Activated B cell treated with CpG ODN at 0.5 μM for 24 hours (primary cell): ENCODE measurements around the gene HDDC2. TPM values are rescaled to one million over a fixed set of nuclear protein-coding genes. Genes with fewer than 3 reads are reported as not detected.

ENCODE experiments used
- ATAC-seq: fragments of 200-7000 bp; cut with Tn5 transposase; one replicate; pipeline ENCODE4 v1.10.0; 2021; ENCODE audit warnings: low read depth, mild to moderate bottlenecking, moderate library complexity
- CTCF ChIA-PET: fragments of 350-600 bp; sonication (Branson Sonifier 250); formaldehyde crosslinking; loops from one replicate; lab custom pipeline; 2021; ENCODE audit warnings: antibody characterized with exemption; lab: Charles Lee
- POLR2A ChIA-PET: fragments of 350-600 bp; sonication (Branson Sonifier 250); formaldehyde crosslinking; loops from one replicate; lab custom pipeline; 2021; ENCODE audit warnings: antibody characterized with exemption; lab: Charles Lee
- DNase-seq: peaks from one replicate; pipeline ENCODE4 v3.0.0; 2022
- H3K27ac Mint-ChIP-seq: one replicate; pipeline ENCODE4 v1.8.0; 2020; ENCODE audit warnings: mixed read lengths
- H3K27me3 Mint-ChIP-seq: one replicate; pipeline ENCODE4 v1.8.0; 2021; ENCODE audit warnings: mixed read lengths
- H3K36me3 Mint-ChIP-seq: one replicate; pipeline ENCODE4 v1.8.0; 2021; ENCODE audit warnings: low read depth, mixed read lengths
- H3K4me1 Mint-ChIP-seq: one replicate; pipeline ENCODE4 v1.8.0; 2021; ENCODE audit warnings: mixed read lengths
- H3K4me3 Mint-ChIP-seq: one replicate; pipeline ENCODE4 v1.8.0; 2020; ENCODE audit warnings: mild to moderate bottlenecking, mixed read lengths
- H3K9me3 Mint-ChIP-seq: one replicate; pipeline ENCODE4 v1.8.0; 2020; ENCODE audit warnings: mixed read lengths
- intact Hi-C: fragments of 100-400 bp; cut with micrococcal nuclease; formaldehyde crosslinking; loops from one replicate; pipeline ENCODE4 v1.15.1; 2024
- total RNA-seq: library from RNA; stranded (reverse); gene quantifications from 2 replicates; pipeline ENCODE4 v1.2.3, GENCODE V29; 2022
- TF ChIP-seq, protein P1 (sequence below): fragments of 200-600 bp; IDR thresholded peaks from one replicate; pipeline ENCODE4 v1.8.0; 2022; ENCODE audit warnings: antibody characterized with exemption, mild to moderate bottlenecking

The HDDC2 gene
- total RNA-seq, 1 donor from 2014 or later, result 55.8 TPM

DNA sequence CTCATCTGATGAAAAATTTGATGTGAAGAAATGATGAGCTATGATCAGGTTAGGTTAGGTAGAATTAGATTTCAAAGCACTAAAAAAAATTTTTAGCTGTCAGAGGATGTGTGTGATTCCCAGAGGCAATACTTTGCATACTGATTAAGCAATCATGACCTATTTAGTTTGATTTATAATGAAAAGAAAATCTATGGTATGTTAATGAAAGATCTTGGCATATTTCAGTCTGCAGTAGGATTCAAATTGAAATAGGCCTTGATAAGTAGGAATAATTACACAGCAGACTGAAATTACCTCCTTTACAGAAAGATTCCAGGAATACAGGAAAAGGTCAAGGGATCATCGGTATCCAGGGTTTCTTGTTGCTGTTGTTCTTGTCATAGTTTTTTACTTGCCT lies 69.3 kb downstream of the HDDC2 start:
- no peaks in the 10 kb centered on the region for H3K4me1 Mint-ChIP-seq
- TF ChIP-seq, protein P1, sequence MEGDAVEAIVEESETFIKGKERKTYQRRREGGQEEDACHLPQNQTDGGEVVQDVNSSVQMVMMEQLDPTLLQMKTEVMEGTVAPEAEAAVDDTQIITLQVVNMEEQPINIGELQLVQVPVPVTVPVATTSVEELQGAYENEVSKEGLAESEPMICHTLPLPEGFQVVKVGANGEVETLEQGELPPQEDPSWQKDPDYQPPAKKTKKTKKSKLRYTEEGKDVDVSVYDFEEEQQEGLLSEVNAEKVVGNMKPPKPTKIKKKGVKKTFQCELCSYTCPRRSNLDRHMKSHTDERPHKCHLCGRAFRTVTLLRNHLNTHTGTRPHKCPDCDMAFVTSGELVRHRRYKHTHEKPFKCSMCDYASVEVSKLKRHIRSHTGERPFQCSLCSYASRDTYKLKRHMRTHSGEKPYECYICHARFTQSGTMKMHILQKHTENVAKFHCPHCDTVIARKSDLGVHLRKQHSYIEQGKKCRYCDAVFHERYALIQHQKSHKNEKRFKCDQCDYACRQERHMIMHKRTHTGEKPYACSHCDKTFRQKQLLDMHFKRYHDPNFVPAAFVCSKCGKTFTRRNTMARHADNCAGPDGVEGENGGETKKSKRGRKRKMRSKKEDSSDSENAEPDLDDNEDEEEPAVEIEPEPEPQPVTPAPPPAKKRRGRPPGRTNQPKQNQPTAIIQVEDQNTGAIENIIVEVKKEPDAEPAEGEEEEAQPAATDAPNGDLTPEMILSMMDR, result no peak
- intact Hi-C loops, result no loop called here
- H3K36me3 Mint-ChIP-seq, result no peaks in the 10 kb centered on the region
- H3K9me3 Mint-ChIP-seq, result no peaks in the 10 kb centered on the region
- no peak for DNase-seq
- no peak overlapping the region for H3K27ac Mint-ChIP-seq
- no peak for ATAC-seq
- POLR2A ChIA-PET, result no interaction called here
- H3K4me3 Mint-ChIP-seq, result no peak overlapping the region
- H3K27me3 Mint-ChIP-seq, result peaks cover 4% of the 10 kb centered on the region
- CTCF ChIA-PET, result no interaction called here

GRCh38 chr6:125231574-125232343 lies 70.0 kb downstream of the HDDC2 start:
- H3K27ac Mint-ChIP-seq, result no peak overlapping the region
- DNase-seq (no peak), ATAC-seq (no peak)
- peaks cover 4% of the 10 kb centered on the region for H3K27me3 Mint-ChIP-seq
- H3K9me3 Mint-ChIP-seq, result no peaks in the 10 kb centered on the region
- intact Hi-C loops, result no loop called here
- TF ChIP-seq, protein P1, result no peak
- no peak overlapping the region for H3K4me3 Mint-ChIP-seq
- H3K36me3 Mint-ChIP-seq, result no peaks in the 10 kb centered on the region
- H3K4me1 Mint-ChIP-seq, result no peaks in the 10 kb centered on the region
- ChIA-PET CTCF (no interaction called here), POLR2A (no interaction called here)

DNA sequence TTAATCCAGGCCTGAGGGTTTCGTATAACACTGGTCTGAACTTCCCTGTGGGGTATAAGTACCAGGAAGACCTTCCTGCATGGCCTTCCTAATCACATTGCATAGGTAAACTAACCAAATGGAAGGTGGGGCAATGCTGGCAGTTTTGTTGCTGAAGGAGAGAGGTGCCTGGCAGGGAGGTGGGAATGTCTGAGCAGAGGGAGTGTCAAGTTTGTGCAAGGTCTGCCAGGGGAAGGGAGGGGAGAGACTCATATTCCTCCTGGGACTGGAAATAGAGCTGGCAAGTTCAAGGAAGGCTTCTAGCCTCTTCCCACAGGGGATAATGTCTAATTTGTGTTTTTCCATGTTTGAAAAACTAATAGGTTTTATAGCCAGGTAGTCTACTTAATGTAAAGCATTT lies 70.6 kb downstream of the HDDC2 start:
- no peaks in the 10 kb centered on the region for H3K9me3 Mint-ChIP-seq
- TF ChIP-seq, protein P1, result no peak
- H3K27me3 Mint-ChIP-seq, result peaks cover 8% of the 10 kb centered on the region
- H3K4me1 Mint-ChIP-seq, result no peaks in the 10 kb centered on the region
- no peaks in the 10 kb centered on the region for H3K36me3 Mint-ChIP-seq
- ChIA-PET POLR2A (no interaction called here), CTCF (no interaction called here)
- no peak for ATAC-seq
- DNase-seq, result no peak
- H3K4me3 Mint-ChIP-seq, result no peak overlapping the region
- no peak overlapping the region for H3K27ac Mint-ChIP-seq
- intact Hi-C loops, result no loop called here

GRCh38 chr6:125230674-125231073 lies 71.1 kb downstream of the HDDC2 start:
- ATAC-seq, result no peak

GRCh38 chr6:125228981-125229479 lies 72.7 kb downstream of the HDDC2 start:
- ChIA-PET CTCF (no interaction called here), POLR2A (no interaction called here)
- intact Hi-C loops, result no loop called here
- H3K4me3 Mint-ChIP-seq, result no peak overlapping the region
- no peak for ATAC-seq
- H3K27ac Mint-ChIP-seq, result no peak overlapping the region
- no peaks in the 10 kb centered on the region for H3K9me3 Mint-ChIP-seq
- no peaks in the 10 kb centered on the region for H3K36me3 Mint-ChIP-seq
- no peaks in the 10 kb centered on the region for H3K4me1 Mint-ChIP-seq
- TF ChIP-seq, protein P1, result no peak
- peaks cover 8% of the 10 kb centered on the region for H3K27me3 Mint-ChIP-seq
- DNase-seq, result no peak

More at GRCh38 chr6:125230674-125231073, 71.1 kb downstream of the HDDC2 start:
- Mint-ChIP-seq H3K36me3 (no peaks in the 10 kb centered on the region), H3K9me3 (no peaks in the 10 kb centered on the region), H3K27me3 (peaks cover 8% of the 10 kb centered on the region), H3K4me1 (no peaks in the 10 kb centered on the region), H3K4me3 (no peak overlapping the region), H3K27ac (no peak overlapping the region)
- TF ChIP-seq, protein P1, result no peak
- POLR2A ChIA-PET, result no interaction called here
- intact Hi-C loops, result no loop called here
- CTCF ChIA-PET, result no interaction called here
- no peak for DNase-seq
